Stimulated activated CD4-positive, alpha-beta T cell treated with anti-CD3 and anti-CD28 coated beads, Interleukin-1b, Interleukin-23, amount 100 ng/mL, for 48 hours (primary cell): ENCODE measurements around the gene LRMDA.

Source experiments
- DNase-seq: peaks from one replicate; pipeline ENCODE4 v3.0.0-alpha.2; 2020

The LRMDA gene

GRCh38 chr10:75425291-75426079 is 5.9 kb upstream of the LRMDA start:
- no peak for DNase-seq

- no peak for DNase-seq
Measured at GRCh38 chr10:75426880-75427279, 4.5 kb upstream of the LRMDA start.

GRCh38 chr10:75427951-75428350 is 3.5 kb upstream of the LRMDA start:
- DNase-seq = no peak

- no peak for DNase-seq
Measured at GRCh38 chr10:75428434-75429158, 2.8 kb upstream of the LRMDA start.

GRCh38 chr10:75429159-75429827 is 2.1 kb upstream of the LRMDA start:
- DNase-seq = no peak

- DNase-seq = no peak
Measured at GRCh38 chr10:75430000-75430763, 1.2 kb upstream of the LRMDA start.

GRCh38 chr10:75432176-75432575 is 752 bp downstream of the LRMDA start:
- DNase-seq = no peak

- no peak for DNase-seq
Measured at GRCh38 chr10:75432763-75433162, 1.3 kb downstream of the LRMDA start.

GRCh38 chr10:75433216-75433615 is 1.8 kb downstream of the LRMDA start:
- no peak for DNase-seq

- DNase-seq = no peak
Measured at GRCh38 chr10:75434291-75434690, 2.9 kb downstream of the LRMDA start.

- no peak for DNase-seq
Measured at GRCh38 chr10:75435291-75435690, 3.9 kb downstream of the LRMDA start.

- DNase-seq = no peak
Measured at GRCh38 chr10:75436896-75437295, 5.5 kb downstream of the LRMDA start.

- DNase-seq = no peak
Measured at GRCh38 chr10:75437693-75438092, 6.3 kb downstream of the LRMDA start.

GRCh38 chr10:75438275-75438674 is 6.9 kb downstream of the LRMDA start:
- no peak for DNase-seq

GRCh38 chr10:75439811-75440210 is 8.4 kb downstream of the LRMDA start:
- no peak for DNase-seq

- no peak for DNase-seq
Measured at GRCh38 chr10:75440271-75440793, 8.9 kb downstream of the LRMDA start.

GRCh38 chr10:75441196-75441595 is 9.8 kb downstream of the LRMDA start:
- no peak for DNase-seq

- no peak for DNase-seq
Measured at GRCh38 chr10:75441682-75442081, 10.3 kb downstream of the LRMDA start.

- DNase-seq = no peak
Measured at GRCh38 chr10:75443362-75443761, 11.9 kb downstream of the LRMDA start.

GRCh38 chr10:75444781-75445386 is 13.5 kb downstream of the LRMDA start:
- DNase-seq = no peak

- no peak for DNase-seq
Measured at GRCh38 chr10:75446508-75446907, 15.1 kb downstream of the LRMDA start.

GRCh38 chr10:75448166-75448565 is 16.7 kb downstream of the LRMDA start:
- DNase-seq = no peak
